Mesothelial cell of epicardium (in vitro differentiated cells): ENCODE results near the gene PCDHGA8. TPM values are rescaled to one million over a fixed set of nuclear protein-coding genes. Genes with fewer than 3 reads are reported as not detected.
A peak's percentile ranks its signal among the peaks of the same experiment; 100 is the strongest.
"Not testable (repeated sequence)": the region's sequence is repeated elsewhere in the genome, so short reads cannot be mapped to it uniquely, and the experiment has no call there.

Experiments
- DNase-seq, 2 experiments: peaks; one replicate each; pipeline ENCODE4 v3.0.0; 2021; ENCODE audit warnings: low spot score in 2 of 2; ENCODE audit not compliant: unreplicated experiment in 2 of 2
- H3K27ac Mint-ChIP-seq: 2 replicates; pipeline ENCODE4 v1.8.0; 2021; ENCODE audit warnings: mixed read lengths
- H3K27me3 Mint-ChIP-seq: 2 replicates; pipeline ENCODE4 v1.8.0; 2021; ENCODE audit warnings: low read depth, mixed read lengths
- H3K36me3 Mint-ChIP-seq: 2 replicates; pipeline ENCODE4 v1.8.0; 2021; ENCODE audit warnings: mixed read lengths
- H3K4me1 Mint-ChIP-seq: 2 replicates; pipeline ENCODE4 v1.8.0; 2021; ENCODE audit warnings: mixed read lengths
- H3K4me3 Mint-ChIP-seq: 2 replicates; pipeline ENCODE4 v1.8.0; 2021; ENCODE audit warnings: mild to moderate bottlenecking, moderate library complexity, mixed read lengths
- H3K9me3 Mint-ChIP-seq: 2 replicates; pipeline ENCODE4 v1.8.0; 2021; ENCODE audit warnings: mixed read lengths
- total RNA-seq: library from RNA; stranded (reverse); gene quantifications from 3 replicates; pipeline ENCODE4 v1.2.1, GENCODE V29; 2021
- TF ChIP-seq, protein P1 (sequence below): fragments of 200-600 bp; sonication (generic); IDR thresholded peaks from one replicate; pipeline ENCODE4 v1.5.0; 2021; ENCODE audit warnings: antibody characterized with exemption; ENCODE audit not compliant: unreplicated experiment

Gene PCDHGA8
- total RNA-seq, 1 donor from 2014 or later, result 2.9 TPM

DNA sequence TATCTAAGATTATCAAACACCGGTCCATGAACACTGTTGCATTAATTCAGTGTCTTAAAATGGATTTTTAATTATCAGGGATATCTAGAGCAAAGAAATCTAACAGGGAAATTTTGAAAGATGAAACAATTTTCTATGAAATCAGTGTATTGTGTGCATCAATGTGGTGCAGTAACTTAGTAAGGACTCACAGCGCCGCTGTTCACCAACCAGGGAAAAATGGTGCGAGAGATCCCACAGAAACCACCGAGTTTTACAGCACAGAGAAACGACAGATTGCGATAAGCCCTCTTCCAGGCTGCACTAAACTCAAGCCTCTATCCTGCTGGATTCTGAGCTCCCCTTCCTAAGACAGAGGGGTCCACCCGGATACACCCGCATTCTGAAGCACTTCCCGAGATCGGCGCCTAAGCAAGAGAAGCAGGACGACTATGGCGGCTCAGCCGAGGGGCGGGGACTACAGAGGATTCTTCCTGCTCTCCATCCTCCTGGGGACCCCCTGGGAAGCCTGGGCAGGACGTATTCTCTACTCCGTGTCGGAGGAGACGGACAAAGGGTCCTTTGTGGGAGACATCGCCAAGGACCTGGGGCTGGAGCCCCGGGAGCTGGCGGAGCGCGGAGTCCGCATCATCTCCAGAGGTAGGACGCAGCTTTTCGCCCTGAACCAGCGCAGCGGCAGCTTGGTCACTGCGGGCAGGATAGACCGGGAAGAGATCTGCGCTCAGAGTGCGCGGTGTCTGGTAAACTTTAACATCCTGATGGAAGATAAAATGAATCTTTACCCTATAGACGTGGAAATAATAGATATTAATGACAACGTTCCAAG lies 9.8 kb upstream of the PCDHGA8 start, which contains the start of gene PCDHGA7:
Gene PCDHGA7 (plus strand): TSS at position 274 of the 826 bp plus-strand sequence. CDS start 158 bp downstream, at position 432.
- H3K36me3 Mint-ChIP-seq, result peaks cover 8% of the 10 kb centered on the region
- TF ChIP-seq, protein P1, sequence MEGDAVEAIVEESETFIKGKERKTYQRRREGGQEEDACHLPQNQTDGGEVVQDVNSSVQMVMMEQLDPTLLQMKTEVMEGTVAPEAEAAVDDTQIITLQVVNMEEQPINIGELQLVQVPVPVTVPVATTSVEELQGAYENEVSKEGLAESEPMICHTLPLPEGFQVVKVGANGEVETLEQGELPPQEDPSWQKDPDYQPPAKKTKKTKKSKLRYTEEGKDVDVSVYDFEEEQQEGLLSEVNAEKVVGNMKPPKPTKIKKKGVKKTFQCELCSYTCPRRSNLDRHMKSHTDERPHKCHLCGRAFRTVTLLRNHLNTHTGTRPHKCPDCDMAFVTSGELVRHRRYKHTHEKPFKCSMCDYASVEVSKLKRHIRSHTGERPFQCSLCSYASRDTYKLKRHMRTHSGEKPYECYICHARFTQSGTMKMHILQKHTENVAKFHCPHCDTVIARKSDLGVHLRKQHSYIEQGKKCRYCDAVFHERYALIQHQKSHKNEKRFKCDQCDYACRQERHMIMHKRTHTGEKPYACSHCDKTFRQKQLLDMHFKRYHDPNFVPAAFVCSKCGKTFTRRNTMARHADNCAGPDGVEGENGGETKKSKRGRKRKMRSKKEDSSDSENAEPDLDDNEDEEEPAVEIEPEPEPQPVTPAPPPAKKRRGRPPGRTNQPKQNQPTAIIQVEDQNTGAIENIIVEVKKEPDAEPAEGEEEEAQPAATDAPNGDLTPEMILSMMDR, result no peak
- no peaks in the 10 kb centered on the region for H3K27me3 Mint-ChIP-seq
- no peaks in the 10 kb centered on the region for H3K4me1 Mint-ChIP-seq
- H3K4me3 Mint-ChIP-seq, result no peak within 1 kb of the TSS
- no peak within 1 kb of the TSS for H3K27ac Mint-ChIP-seq
- DNase-seq, result no peak
- H3K9me3 Mint-ChIP-seq, result peaks cover 67% of the 10 kb centered on the region

DNA sequence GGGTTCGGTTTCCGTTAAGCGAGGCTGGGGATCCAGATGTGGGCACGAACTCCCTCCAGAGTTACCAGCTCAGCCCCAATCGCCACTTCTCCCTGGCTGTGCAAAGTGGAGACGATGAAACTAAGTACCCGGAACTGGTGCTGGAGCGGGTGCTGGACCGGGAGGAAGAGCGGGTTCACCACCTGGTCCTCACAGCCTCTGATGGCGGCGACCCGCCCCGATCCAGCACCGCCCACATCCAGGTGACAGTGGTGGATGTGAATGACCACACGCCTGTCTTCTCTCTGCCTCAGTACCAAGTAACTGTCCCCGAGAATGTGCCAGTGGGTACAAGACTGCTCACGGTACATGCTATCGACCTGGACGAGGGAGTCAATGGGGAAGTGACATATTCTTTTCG lies 9.1 kb upstream of the PCDHGA8 start:
- no peak for DNase-seq
- peaks cover 10% of the 10 kb centered on the region for H3K36me3 Mint-ChIP-seq
- H3K9me3 Mint-ChIP-seq, result peaks cover 69% of the 10 kb centered on the region
- H3K27ac Mint-ChIP-seq, result no peak overlapping the region
- TF ChIP-seq, protein P1, result no peak
- H3K4me3 Mint-ChIP-seq, result no peak overlapping the region
- no peaks in the 10 kb centered on the region for H3K4me1 Mint-ChIP-seq
- no peaks in the 10 kb centered on the region for H3K27me3 Mint-ChIP-seq

DNA sequence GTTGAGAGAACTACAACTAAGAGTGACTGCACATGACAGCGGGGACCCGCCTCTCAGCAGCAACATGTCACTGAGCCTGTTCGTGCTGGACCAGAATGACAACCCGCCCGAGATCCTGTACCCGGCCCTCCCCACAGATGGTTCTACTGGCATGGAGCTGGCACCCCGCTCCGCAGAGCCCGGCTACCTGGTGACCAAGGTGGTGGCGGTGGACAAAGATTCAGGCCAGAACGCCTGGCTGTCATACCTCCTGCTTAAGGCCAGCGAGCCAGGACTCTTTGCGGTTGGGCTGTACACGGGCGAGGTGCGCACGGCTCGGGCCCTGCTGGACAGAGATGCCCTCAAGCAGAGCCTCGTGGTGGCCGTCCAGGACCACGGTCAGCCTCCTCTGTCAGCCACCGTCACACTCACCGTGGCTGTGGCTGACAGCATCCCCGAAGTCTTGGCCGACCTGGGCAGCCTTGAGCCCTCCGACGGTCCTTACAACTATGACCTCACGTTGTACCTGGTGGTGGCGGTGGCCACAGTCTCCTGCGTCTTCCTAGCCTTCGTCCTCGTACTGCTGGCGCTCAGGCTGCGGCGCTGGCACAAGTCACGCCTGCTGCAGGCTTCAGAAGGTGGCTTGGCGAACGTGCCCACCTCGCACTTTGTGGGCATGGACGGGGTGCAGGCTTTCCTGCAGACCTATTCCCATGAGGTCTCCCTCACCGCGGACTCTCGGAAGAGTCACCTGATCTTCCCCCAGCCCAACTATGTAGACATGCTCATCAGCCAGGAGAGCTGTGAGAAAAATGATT lies 7.8 kb upstream of the PCDHGA8 start:
- H3K27me3 Mint-ChIP-seq, result no peaks in the 10 kb centered on the region
- no peaks in the 10 kb centered on the region for H3K4me1 Mint-ChIP-seq
- H3K4me3 Mint-ChIP-seq, result no peak overlapping the region
- TF ChIP-seq, protein P1, result no peak
- no peak overlapping the region for H3K27ac Mint-ChIP-seq
- peaks cover 65% of the 10 kb centered on the region for H3K9me3 Mint-ChIP-seq
- DNase-seq, result no peak
- peaks cover 17% of the 10 kb centered on the region for H3K36me3 Mint-ChIP-seq

DNA sequence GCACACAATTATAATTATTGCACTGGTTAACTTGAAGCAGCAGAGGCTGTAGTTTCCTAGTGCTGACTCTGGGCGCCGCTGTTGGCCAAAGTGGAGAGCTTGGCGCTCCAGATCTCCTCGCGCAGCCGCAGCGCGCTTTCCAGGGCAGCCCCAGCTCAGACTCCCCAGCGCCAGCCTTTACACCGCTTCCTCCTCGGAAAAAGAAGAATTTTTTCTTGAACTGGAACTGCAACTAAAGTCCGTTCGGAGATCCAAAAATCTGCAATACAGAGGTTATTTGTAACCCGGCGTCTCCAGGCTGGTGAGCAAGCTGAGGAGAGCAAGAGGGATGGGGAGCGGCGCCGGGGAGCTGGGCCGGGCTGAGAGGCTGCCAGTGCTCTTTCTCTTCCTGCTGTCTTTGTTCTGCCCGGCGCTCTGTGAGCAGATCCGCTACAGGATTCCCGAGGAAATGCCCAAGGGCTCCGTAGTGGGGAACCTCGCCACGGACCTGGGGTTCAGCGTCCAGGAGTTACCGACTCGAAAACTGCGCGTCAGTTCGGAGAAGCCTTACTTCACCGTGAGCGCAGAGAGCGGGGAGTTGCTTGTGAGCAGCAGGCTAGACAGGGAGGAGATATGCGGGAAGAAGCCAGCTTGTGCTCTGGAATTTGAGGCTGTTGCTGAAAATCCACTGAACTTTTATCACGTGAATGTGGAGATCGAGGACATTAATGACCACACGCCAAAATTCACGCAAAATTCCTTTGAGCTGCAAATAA lies 4.7 kb upstream of the PCDHGA8 start, which contains the start of gene PCDHGB4:
Gene PCDHGB4 (plus strand): TSS at position 142 of the 755 bp plus-strand sequence. CDS start 187 bp downstream, at position 329.
- Mint-ChIP-seq H3K4me3 (peak within 1 kb of the TSS; percentile 70), H3K27ac (peak within 1 kb of the TSS; percentile 64), H3K9me3 (peaks cover 65% of the 10 kb centered on the region), H3K36me3 (peaks cover 36% of the 10 kb centered on the region)
- TF ChIP-seq, protein P1, result peak; percentile 19
- not testable (repeated sequence) for H3K4me1 Mint-ChIP-seq, DNase-seq, H3K27me3 Mint-ChIP-seq

DNA sequence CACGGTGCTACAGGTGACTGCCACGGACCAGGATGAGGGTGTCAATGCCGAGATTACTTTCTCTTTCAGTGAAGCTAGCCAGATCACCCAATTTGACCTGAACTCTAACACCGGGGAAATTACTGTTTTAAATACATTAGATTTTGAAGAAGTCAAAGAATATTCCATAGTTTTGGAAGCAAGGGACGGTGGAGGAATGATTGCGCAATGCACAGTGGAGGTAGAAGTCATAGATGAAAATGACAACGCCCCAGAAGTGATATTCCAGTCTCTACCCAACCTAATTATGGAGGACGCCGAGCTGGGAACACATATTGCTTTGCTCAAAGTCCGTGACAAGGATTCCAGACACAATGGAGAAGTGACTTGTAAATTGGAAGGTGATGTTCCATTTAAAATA lies 3.8 kb upstream of the PCDHGA8 start:
- TF ChIP-seq, protein P1, result no peak
- no peak overlapping the region for H3K4me3 Mint-ChIP-seq
- no peaks in the 10 kb centered on the region for H3K27me3 Mint-ChIP-seq
- H3K9me3 Mint-ChIP-seq, result peaks cover 63% of the 10 kb centered on the region
- H3K36me3 Mint-ChIP-seq, result peaks cover 39% of the 10 kb centered on the region
- no peaks in the 10 kb centered on the region for H3K4me1 Mint-ChIP-seq
- no peak for DNase-seq
- no peak overlapping the region for H3K27ac Mint-ChIP-seq
